Cerebellar cortex (tissue), 1 donor: ENCODE results near the gene SPTBN4.
"Not testable (repeated sequence)": the region's sequence is repeated elsewhere in the genome, so short reads cannot be mapped to it uniquely, and the experiment has no call there.

Experiments used
- DNase-seq: peaks from one replicate; pipeline ENCODE4 v3.0.0-alpha.2; 2015; ENCODE audit warnings: low spot score

SPTBN4 gene

GRCh38 chr19:40621283-40621682 lies 154.5 kb downstream of the SPTBN4 start:
- DNase-seq: no peak

- no peak for DNase-seq
Measured at GRCh38 chr19:40621966-40622772, 155.4 kb downstream of the SPTBN4 start.

- no peak for DNase-seq
Measured at GRCh38 chr19:40622773-40623075, 155.9 kb downstream of the SPTBN4 start.

DNA sequence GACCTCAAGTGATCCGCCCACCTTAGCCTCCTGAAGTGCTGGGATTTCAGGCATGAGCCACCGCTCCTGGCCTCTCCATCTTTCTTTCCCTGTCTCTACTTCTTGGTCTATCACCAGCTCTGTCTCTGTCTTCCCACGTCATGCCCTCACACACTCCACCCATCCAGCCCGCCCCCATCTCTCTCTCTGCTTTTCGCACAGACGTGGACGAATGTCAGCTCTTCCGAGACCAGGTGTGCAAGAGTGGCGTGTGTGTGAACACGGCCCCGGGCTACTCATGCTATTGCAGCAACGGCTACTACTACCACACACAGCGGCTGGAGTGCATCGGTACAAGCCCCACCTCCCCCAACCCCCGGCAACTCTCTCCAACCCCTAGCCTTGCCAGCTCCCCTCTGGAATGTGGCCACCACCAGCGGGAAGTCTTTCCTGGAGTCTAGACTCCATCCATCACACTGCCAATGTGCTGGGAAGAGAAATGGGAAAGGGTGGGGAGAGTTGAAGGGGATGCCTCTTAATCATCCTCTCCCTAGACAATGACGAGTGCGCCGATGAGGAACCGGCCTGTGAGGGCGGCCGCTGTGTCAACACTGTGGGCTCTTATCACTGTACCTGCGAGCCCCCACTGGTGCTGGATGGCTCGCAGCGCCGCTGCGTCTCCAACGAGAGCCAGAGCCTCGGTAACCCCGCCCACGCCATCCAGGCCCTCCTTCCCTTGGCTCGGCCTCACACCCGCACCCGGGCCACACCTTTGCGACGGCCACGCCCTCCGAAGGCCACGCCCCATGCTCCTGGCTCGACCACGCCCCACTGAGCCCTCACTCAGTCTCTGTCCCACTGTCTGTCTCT lies 156.8 kb downstream of the SPTBN4 start:
- DNase-seq: peak; percentile 29

- DNase-seq: not testable (repeated sequence)
Measured at GRCh38 chr19:40624369-40625153, 157.8 kb downstream of the SPTBN4 start.

GRCh38 chr19:40625406-40626120 lies 158.8 kb downstream of the SPTBN4 start:
- no peak for DNase-seq
